Fibroblast of pulmonary artery (primary cell): ENCODE measurements around the gene KDM2A.
"Not testable (repeated sequence)": the region's sequence is repeated elsewhere in the genome, so short reads cannot be mapped to it uniquely, and the experiment has no call there.

Experiments used
- DNase-seq: peaks from one replicate; pipeline ENCODE4 v3.0.0-alpha.2; 2010; ENCODE audit warnings: low read depth
- H3K4me3 ChIP-seq: replicated peaks from 2 replicates; pipeline ENCODE4 v1.5.1; 2011; ENCODE audit warnings: low read depth, mild to moderate bottlenecking, control low read depth, low read length, moderate library complexity
- CTCF ChIP-seq: IDR thresholded peaks from 2 replicates; pipeline ENCODE4 v1.5.1; 2011; ENCODE audit warnings: mild to moderate bottlenecking, control low read depth, low read length, inconsistent platforms; ENCODE audit errors: missing control alignments

The KDM2A gene

GRCh38 chr11:67167719-67168118, 48.7 kb downstream of the KDM2A start:
- TF ChIP-seq CTCF: no peak
- no peak for DNase-seq
- no peak overlapping the region for H3K4me3 ChIP-seq

- H3K4me3 ChIP-seq, DNase-seq: not testable (repeated sequence)
These were observed 49.8 kb downstream of the KDM2A start for GRCh38 chr11:67168911-67169310.

- no peak for TF ChIP-seq CTCF
- H3K4me3 ChIP-seq: no peak overlapping the region
- no peak for DNase-seq
These were observed 55.2 kb downstream of the KDM2A start for GRCh38 chr11:67174311-67174710.

- no peak overlapping the region for H3K4me3 ChIP-seq
- TF ChIP-seq CTCF: no peak
- no peak for DNase-seq
These were observed 58.6 kb downstream of the KDM2A start for GRCh38 chr11:67177399-67178281.

- no peak overlapping the region for H3K4me3 ChIP-seq
- no peak for TF ChIP-seq CTCF
- no peak for DNase-seq
These were observed 59.4 kb downstream of the KDM2A start for GRCh38 chr11:67178421-67178820.

- peak; percentile 30 for DNase-seq
- TF ChIP-seq CTCF: no peak
- H3K4me3 ChIP-seq: no peak overlapping the region
These were observed 59.8 kb downstream of the KDM2A start for GRCh38 chr11:67178878-67179277.

- H3K4me3 ChIP-seq: no peak overlapping the region
- peak; percentile 26 for DNase-seq
- no peak for TF ChIP-seq CTCF
These were observed 60.9 kb downstream of the KDM2A start for GRCh38 chr11:67179892-67180490.
